Rectal smooth muscle tissue (tissue), 1 donor: ENCODE measurements around the gene VASP.

Source experiments
- H3K27ac ChIP-seq: one replicate; pipeline ENCODE4 v1.7.0; 2013; ENCODE audit warnings: low read depth, low read length, inconsistent platforms
- H3K27me3 ChIP-seq: one replicate; pipeline ENCODE4 v1.7.0; 2013; ENCODE audit warnings: low read length; ENCODE audit not compliant: control insufficient read depth, insufficient read depth
- H3K36me3 ChIP-seq: one replicate; pipeline ENCODE4 v1.7.0; 2013; ENCODE audit warnings: low read length; ENCODE audit not compliant: control insufficient read depth, insufficient read depth
- H3K4me1 ChIP-seq: one replicate; pipeline ENCODE4 v1.7.0; 2013; ENCODE audit warnings: low read length; ENCODE audit not compliant: control insufficient read depth, insufficient read depth
- H3K4me3 ChIP-seq: one replicate; pipeline ENCODE4 v1.7.0; 2013; ENCODE audit warnings: low read length
- H3K9ac ChIP-seq: one replicate; pipeline ENCODE4 v1.7.0; 2013; ENCODE audit warnings: low read length

Gene VASP

GRCh38 chr19:45564131-45564780 lies 57.0 kb downstream of the VASP start:
- H3K27ac ChIP-seq: no peak overlapping the region
- no peak overlapping the region for H3K9ac ChIP-seq
- H3K27me3 ChIP-seq: no peaks in the 10 kb centered on the region
- H3K36me3 ChIP-seq: no peaks in the 10 kb centered on the region
- H3K4me1 ChIP-seq: no peaks in the 10 kb centered on the region
- no peak overlapping the region for H3K4me3 ChIP-seq

DNA sequence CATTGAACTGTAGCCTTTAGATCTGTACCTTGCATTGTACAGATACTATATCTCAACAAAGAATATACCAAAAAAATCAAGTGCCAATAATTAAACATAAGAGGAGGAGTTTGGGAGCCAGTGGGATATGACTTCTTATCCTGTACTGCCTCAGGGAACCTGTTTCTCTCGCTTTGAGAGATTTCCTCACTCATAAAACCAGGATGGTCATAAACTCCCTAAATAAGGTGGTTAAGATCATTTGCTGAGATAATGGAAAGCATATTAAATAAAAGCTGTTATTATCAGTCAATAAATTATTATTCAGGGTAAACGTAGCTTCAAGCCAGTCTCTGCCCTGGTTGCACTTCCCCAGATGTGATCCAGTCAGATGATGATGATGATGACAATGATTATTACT lies 60.3 kb downstream of the VASP start:
- H3K4me1 ChIP-seq: no peaks in the 10 kb centered on the region
- H3K4me3 ChIP-seq: no peak overlapping the region
- no peaks in the 10 kb centered on the region for H3K27me3 ChIP-seq
- H3K27ac ChIP-seq: no peak overlapping the region
- H3K36me3 ChIP-seq: no peaks in the 10 kb centered on the region
- H3K9ac ChIP-seq: no peak overlapping the region

GRCh38 chr19:45568732-45569131 lies 61.5 kb downstream of the VASP start:
- no peaks in the 10 kb centered on the region for H3K4me1 ChIP-seq
- H3K27ac ChIP-seq: no peak overlapping the region
- no peaks in the 10 kb centered on the region for H3K27me3 ChIP-seq
- no peak overlapping the region for H3K9ac ChIP-seq
- no peak overlapping the region for H3K4me3 ChIP-seq
- no peaks in the 10 kb centered on the region for H3K36me3 ChIP-seq

GRCh38 chr19:45569619-45570421 lies 62.5 kb downstream of the VASP start:
- Histone ChIP-seq H3K4me1 (no peaks in the 10 kb centered on the region), H3K27ac (no peak overlapping the region)

GRCh38 chr19:45571457-45572220 lies 64.4 kb downstream of the VASP start:
- no peaks in the 10 kb centered on the region for H3K27me3 ChIP-seq
- H3K4me3 ChIP-seq: no peak overlapping the region
- H3K9ac ChIP-seq: no peak overlapping the region
- H3K36me3 ChIP-seq: no peaks in the 10 kb centered on the region
- H3K4me1 ChIP-seq: peaks cover 1% of the 10 kb centered on the region
- no peak overlapping the region for H3K27ac ChIP-seq

More at GRCh38 chr19:45569619-45570421, 62.5 kb downstream of the VASP start:
- Histone ChIP-seq H3K9ac (no peak overlapping the region), H3K27me3 (no peaks in the 10 kb centered on the region), H3K36me3 (no peaks in the 10 kb centered on the region), H3K4me3 (no peak overlapping the region)

- Histone ChIP-seq H3K27ac (no peak overlapping the region), H3K4me1 (peaks cover 11% of the 10 kb centered on the region), H3K36me3 (no peaks in the 10 kb centered on the region), H3K27me3 (no peaks in the 10 kb centered on the region), H3K9ac (no peak overlapping the region), H3K4me3 (no peak overlapping the region)
Observed at GRCh38 chr19:45574526-45574925, 67.2 kb downstream of the VASP start.

DNA sequence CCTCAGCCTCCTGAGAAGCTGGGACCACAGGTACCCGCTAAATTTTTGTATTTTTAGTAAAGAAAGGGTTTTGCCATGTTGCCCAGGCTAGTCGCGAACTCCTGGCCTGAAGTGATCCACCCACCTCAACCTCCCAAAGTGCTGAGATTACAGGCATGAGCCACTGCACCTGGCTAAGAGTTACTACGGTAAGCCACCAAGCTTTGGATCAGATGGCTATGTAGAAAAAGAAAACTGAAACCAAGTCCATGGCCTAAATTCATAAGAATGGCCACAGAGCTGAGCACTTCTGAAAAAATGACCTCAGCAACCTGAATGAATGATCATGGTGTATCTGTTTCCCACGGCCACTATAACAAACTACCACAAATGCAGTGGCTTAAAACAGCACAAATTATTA lies 67.9 kb downstream of the VASP start:
- Histone ChIP-seq H3K27me3 (no peaks in the 10 kb centered on the region), H3K4me3 (no peak overlapping the region), H3K36me3 (no peaks in the 10 kb centered on the region), H3K4me1 (peaks cover 11% of the 10 kb centered on the region), H3K9ac (no peak overlapping the region), H3K27ac (no peak overlapping the region)
